ENCODE data around the gene GDPD4.

- TF ChIP-seq CTCF (conservative IDR thresholded peaks at IDR 0.05) = no peak
- no peak for TF ChIP-seq ZFX (IDR thresholded peaks at IDR 0.05)
Observed at GRCh38 chr11:77217156-77217555, 84.3 kb downstream of the GDPD4 start.
